Endometrium (tissue), 2 donors: ENCODE measurements around the gene TNXB.
"Not testable (repeated sequence)": the region's sequence is repeated elsewhere in the genome, so short reads cannot be mapped to it uniquely, and the experiment has no call there.

Source experiments
- FAIRE-seq: peaks from 2 replicates; lab custom pipeline; 2012; peaks lifted over from hg19 to GRCh38; lab: Jason Lieb, UNC
- donor health status: control.
- donor health status: control.

TNXB gene

DNA sequence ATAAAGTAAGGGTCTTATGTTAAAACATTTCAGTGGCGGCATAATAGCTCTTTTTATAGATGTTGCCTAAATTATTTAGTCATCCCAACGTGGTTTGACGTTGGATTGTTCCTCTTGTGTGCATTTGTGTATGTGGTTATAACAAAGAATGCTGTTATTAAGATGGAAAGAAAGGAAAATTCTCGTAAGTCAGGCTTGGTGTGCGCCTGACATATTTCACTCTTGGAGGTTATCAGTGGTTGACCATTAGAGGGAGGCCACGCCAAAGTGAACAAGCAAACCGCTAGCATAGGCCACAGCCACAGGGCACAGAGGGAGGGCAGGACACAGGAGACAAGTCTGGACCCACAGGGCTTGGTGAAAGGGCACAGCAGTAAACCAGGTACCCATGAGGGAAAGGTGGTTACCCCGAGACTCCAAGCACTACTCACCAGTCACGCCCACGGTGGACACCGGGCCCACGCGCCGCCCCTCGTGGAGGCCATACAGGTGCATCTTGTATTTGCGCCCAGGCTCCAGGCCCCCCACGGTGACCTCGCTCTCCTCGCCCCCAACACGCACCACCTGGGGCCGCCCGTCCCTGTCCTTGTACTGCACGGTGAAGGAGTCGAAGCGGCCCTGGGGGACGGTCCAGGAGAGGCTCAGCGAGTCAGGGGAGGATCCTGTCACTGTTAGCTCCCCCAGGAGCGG, 48.0 kb downstream of the TNXB start:
- no peak for FAIRE-seq

DNA sequence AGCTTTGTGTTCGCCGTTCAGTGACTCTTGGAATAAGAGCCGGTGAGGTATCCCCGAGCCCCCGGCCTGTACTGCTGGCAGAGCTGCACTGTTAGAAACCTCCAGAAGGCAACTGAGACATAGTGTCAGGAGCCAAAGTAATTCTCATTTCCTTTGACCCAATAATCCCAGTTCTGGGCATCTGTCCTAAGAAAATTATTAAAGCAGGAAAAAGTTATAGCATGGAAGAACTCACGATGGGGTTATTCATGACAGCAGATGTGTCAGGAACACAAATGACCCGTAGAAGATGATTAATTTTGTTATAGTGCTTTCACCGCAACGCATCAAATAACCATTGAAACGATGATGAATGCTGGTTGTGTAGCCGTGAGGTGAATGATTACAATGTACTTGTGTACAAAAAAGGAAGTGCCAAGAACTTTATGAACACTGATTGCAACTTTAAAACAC, 50.6 kb downstream of the TNXB start:
- FAIRE-seq: no peak

- FAIRE-seq: no peak
These were observed 51.2 kb downstream of the TNXB start for GRCh38 chr6:32057966-32058365.

DNA sequence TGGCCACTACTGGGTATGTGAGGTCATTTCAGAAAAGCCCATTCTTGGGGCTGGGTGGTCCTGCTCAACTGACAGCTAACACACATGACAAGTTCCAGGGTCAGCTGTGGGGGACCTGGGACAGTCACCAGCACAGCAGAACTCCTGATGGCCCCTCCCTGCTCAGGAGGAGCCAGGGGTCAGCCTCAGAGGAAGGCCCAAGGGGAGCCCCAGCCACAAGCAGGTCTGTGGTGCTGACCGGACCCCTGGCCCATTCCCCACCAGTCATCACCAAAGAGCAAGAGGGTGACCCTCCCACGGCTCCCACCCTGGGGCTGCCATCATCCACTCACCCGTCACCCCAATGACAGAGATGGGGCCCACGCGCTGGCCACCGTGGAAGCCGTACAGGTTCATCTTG, 52.9 kb downstream of the TNXB start:
- no peak for FAIRE-seq

- FAIRE-seq: not testable (repeated sequence)
These were observed 53.4 kb downstream of the TNXB start for GRCh38 chr6:32055756-32056155.

- not testable (repeated sequence) for FAIRE-seq
These were observed 55.8 kb downstream of the TNXB start for GRCh38 chr6:32053314-32053713.

GRCh38 chr6:32052626-32053025, 56.5 kb downstream of the TNXB start:
- FAIRE-seq: not testable (repeated sequence)

DNA sequence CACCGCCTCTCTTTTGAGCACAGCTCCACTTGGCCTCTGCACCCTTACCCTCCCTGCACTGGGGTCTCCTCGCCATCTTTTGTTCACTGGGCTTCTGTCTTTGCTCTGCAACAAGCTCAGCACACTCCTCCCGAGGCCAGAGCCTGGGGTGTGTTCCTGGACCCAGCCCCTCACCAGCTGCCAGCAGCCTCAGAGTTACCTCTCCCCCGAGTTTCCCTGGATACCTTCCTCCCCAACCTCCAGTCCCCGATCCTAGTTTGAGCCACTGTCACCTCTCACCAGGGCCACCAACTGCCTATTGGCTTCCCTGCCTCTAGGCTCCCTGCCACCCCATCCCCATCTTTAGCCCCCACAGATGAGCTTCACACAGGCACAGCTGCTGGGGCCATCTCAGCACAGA, 58.6 kb downstream of the TNXB start:
- FAIRE-seq: no peak

DNA sequence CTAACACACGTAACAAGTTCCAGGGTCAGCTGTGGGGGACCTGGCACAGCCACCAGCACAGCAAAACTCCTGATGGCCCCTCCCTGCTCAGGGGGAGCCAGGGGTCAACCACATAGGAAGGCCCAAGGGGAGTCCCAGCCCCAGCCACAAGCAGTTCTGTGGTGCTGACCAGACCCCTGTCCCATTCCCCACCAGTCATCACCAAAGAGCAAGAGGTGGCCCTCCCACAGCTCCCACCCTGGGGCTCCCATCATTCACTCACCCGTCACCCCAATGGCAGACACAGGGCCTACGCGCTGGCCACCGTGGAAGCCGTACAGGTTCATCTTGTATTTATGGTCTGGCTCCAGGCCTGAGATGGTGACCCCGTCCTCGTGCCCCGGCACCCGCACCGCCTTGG, 59.4 kb downstream of the TNXB start:
- FAIRE-seq: not testable (repeated sequence)

DNA sequence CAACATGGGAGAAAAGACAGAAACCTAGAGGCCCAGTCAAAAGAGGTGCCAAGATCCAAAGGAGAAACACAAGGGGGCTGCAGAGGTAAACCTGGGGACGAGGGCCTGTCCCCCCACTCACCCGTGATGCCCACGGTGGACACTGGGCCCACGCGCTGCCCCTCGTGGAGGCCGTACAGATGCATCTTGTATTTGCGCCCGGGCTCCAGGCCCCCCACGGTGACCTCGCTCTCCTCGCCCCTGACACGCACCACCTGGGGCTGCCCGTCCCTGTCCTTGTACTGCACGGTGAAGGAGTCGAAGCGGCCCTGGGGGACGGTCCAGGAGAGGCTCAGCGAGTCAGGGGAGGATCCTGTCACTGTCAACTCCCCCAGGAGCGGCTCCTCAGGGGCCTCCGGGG, 60.0 kb downstream of the TNXB start:
- not testable (repeated sequence) for FAIRE-seq

GRCh38 chr6:32047855-32048766, 61.0 kb downstream of the TNXB start:
- FAIRE-seq: no peak

- FAIRE-seq: no peak
These were observed 61.6 kb downstream of the TNXB start for GRCh38 chr6:32047539-32047854.

GRCh38 chr6:32047084-32047478, 62.1 kb downstream of the TNXB start:
- no peak for FAIRE-seq

GRCh38 chr6:32046450-32047083, 62.6 kb downstream of the TNXB start:
- no peak for FAIRE-seq

GRCh38 chr6:32045811-32046449, 63.2 kb downstream of the TNXB start:
- no peak for FAIRE-seq

GRCh38 chr6:32044916-32045315, 64.2 kb downstream of the TNXB start:
- not testable (repeated sequence) for FAIRE-seq

DNA sequence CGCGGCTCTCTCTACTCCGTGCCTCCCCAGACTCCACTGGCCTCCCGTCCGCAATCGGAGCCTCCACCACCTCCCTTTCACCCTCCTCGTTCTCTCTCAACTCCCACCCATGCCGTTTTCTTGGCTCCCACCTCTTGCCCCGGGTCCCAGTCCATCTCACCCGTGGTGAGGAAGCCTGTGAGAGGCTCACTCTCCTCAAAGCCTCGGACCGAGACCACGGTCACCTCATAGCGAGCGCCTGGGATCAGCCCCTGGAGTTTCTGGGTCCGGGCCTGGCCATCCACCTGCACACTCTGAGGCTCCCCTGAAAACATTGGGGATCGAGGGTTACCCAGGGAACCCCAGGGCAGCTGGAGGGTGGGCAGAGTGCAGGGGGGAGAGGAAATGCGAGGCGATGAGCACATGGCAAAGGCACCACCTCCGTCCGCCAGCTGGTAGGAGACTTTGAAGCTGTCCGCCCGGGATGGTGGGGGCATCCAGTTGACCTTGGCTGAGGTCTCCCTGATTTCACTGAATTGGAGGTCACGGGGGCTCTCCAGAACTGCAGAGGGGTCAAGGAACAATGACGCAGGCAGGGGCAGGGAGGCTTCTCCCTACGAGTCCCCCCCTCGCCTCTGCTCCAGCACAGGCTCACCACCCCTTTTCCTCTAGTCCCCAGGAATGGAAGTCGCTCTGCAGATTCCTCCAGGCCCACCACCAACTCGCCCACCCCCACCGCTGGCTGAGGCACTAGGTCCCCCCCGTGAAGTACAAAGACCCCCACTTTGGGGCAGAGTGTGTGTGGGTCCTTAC, 65.4 kb downstream of the TNXB start:
- FAIRE-seq: not testable (repeated sequence)

- not testable (repeated sequence) for FAIRE-seq
These were observed 66.9 kb downstream of the TNXB start for GRCh38 chr6:32042276-32042675.

- FAIRE-seq: not testable (repeated sequence)
These were observed 67.8 kb downstream of the TNXB start for GRCh38 chr6:32041385-32041784.

DNA sequence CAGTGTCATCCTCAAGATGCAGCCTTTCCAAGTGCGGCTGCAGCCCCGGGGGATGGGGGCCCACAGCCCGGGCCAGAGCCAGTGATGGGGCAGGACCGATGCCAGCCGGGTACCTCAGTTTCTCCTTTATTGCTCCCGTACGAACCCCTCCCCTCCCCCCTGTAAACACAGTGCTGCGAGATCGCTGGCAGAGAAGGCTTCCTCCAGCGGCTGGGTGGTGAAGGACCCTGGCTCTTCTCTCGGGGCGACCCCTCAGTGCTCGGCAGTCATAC, 68.2 kb downstream of the TNXB start:
- not testable (repeated sequence) for FAIRE-seq

DNA sequence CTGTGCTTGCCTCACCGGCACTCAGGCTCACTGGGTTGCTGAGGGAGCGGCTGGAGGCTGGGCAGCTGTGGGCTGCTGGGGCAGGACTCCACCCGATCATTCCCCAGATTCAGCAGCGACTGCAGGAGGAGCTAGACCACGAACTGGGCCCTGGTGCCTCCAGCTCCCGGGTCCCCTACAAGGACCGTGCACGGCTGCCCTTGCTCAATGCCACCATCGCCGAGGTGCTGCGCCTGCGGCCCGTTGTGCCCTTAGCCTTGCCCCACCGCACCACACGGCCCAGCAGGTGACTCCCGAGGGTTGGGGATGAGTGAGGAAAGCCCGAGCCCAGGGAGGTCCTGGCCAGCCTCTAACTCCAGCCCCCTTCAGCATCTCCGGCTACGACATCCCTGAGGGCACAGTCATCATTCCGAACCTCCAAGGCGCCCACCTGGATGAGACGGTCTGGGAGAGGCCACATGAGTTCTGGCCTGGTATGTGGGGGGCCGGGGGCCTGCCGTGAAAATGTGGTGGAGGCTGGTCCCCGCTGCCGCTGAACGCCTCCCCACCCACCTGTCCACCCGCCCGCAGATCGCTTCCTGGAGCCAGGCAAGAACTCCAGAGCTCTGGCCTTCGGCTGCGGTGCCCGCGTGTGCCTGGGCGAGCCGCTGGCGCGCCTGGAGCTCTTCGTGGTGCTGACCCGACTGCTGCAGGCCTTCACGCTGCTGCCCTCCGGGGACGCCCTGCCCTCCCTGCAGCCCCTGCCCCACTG, 68.7 kb downstream of the TNXB start:
- not testable (repeated sequence) for FAIRE-seq
